Measurements from ENCODE around the gene DDX42. TPM values are rescaled to one million over a fixed set of nuclear protein-coding genes. Genes with fewer than 3 reads are reported as not detected.

DDX42 gene
- total and polyA plus RNA-seq, 9 donors, result 72.5 to 138 (median 104) TPM

DNA sequence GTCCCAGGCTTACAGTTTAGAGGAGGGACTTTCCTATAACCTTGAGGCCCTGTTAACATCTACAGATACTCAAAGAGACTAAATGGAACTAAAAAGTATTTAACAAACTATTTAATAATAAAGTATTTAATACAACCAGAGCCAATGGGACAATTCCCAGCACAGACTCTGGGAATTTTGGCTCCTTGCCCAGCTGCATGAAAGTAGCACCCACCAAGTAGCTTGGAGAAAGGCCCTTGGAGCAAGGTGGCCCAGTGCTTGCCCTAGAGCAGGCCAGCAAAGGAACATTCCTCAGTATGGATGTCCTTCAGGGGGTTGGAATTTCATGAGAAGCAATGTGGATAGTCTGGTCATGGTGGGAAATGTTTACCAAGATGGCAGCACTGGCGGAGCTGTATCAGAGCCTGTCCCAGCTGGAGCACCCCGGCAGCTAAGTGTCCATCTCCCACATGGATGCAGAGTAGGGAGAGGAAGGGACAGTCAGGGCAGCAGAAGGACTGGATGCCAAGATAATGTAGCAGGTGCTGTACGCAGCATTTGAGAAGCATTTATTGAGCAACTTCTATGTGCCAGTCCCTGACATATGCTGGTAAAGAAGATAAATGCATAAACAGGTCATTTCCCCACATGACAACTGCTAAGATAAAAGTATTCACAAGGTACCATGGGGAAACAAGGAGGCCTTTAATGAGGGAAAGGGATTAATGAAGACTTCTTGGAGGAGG lies 73.7 kb downstream of the DDX42 start:
- Histone ChIP-seq H3K27ac (no peak overlapping the region), H3K4me1 (ENCODE audit: insufficient read depth) (peaks cover 6% of the 10 kb centered on the region), H3K9me3 (no peaks in the 10 kb centered on the region), H3K27me3 (no peaks in the 10 kb centered on the region), H3K36me3 (no peaks in the 10 kb centered on the region), H3K4me3 (no peak overlapping the region)
- 61 to 96% (median 80%) methylated on average over 3 of the region's 3 CpGs for WGBS, 3 donors
- TF ChIP-seq, protein P1, sequence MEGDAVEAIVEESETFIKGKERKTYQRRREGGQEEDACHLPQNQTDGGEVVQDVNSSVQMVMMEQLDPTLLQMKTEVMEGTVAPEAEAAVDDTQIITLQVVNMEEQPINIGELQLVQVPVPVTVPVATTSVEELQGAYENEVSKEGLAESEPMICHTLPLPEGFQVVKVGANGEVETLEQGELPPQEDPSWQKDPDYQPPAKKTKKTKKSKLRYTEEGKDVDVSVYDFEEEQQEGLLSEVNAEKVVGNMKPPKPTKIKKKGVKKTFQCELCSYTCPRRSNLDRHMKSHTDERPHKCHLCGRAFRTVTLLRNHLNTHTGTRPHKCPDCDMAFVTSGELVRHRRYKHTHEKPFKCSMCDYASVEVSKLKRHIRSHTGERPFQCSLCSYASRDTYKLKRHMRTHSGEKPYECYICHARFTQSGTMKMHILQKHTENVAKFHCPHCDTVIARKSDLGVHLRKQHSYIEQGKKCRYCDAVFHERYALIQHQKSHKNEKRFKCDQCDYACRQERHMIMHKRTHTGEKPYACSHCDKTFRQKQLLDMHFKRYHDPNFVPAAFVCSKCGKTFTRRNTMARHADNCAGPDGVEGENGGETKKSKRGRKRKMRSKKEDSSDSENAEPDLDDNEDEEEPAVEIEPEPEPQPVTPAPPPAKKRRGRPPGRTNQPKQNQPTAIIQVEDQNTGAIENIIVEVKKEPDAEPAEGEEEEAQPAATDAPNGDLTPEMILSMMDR (IDR thresholded peaks at IDR 0.05), result no peak
- TF ChIP-seq EP300 (IDR thresholded peaks at IDR 0.05) (no peak), POLR2A (IDR thresholded peaks at IDR 0.05) (no peak)
- intact Hi-C loops (cut with DNase I), result no loop called here
- DNase-seq, result peak in 1 of 5 donors; percentile 33

DNA sequence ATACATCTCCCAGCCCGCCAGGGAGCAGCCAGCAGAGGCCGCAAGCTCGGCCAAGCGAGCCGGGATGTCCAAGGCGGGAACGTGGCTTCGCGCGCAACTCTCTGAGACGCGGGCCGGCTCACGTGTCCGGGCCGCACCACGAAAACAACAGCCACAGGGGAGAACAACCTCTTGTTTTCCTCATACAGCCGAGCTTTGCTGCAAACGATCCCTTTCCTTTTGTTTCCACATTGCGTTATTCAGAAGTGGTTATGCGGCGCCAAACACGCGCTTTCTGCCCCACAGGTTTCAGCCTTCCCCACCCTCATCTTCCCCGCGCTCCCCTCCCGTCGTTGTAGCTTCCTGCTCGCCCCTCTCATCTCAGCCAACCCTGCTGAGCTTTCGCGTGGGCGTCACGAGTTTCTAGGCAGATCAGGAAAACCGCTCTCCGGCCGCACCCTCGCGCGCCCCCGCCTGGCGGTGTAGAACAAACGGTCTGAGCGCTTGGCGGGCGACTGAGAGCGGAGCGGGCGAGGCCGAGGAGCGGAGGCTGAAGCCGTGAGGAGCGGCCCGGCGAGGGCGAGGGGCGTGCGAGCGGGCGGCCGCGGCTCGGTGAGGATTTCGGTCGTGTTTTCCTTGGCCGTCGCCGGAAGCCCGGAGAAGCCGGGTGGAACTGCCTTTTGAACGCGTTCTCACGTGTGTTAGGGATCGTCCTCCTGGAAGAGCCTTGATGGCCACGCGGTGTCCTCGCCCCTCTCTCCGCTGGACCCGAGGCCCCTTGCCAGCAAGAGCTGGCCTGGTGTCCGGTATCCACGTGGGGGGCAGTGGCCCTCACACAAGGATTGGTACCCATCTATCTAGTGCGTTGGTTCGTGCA lies 75.1 kb downstream of the DDX42 start:
- Histone ChIP-seq H3K9me3 (no peaks in the 10 kb centered on the region), H3K36me3 (no peaks in the 10 kb centered on the region), H3K27ac (no peak overlapping the region), H3K4me3 (peak overlapping the region; percentile 33), H3K4me1 (ENCODE audit: insufficient read depth) (peaks cover 4% of the 10 kb centered on the region), H3K27me3 (no peaks in the 10 kb centered on the region)
- peak; percentile 89 to 96 (median 91) for DNase-seq
- 9 to 20% (median 15%) methylated on average over 82 of the region's 82 CpGs for WGBS, 3 donors
- no peak for TF ChIP-seq EP300 (IDR thresholded peaks at IDR 0.05)
- TF ChIP-seq POLR2A (IDR thresholded peaks at IDR 0.05), result peak; percentile 19
- TF ChIP-seq, protein P1 (IDR thresholded peaks at IDR 0.05), result peak; percentile 44 to 83 (median 73)
- intact Hi-C loops (cut with DNase I), result no loop called here

DNA sequence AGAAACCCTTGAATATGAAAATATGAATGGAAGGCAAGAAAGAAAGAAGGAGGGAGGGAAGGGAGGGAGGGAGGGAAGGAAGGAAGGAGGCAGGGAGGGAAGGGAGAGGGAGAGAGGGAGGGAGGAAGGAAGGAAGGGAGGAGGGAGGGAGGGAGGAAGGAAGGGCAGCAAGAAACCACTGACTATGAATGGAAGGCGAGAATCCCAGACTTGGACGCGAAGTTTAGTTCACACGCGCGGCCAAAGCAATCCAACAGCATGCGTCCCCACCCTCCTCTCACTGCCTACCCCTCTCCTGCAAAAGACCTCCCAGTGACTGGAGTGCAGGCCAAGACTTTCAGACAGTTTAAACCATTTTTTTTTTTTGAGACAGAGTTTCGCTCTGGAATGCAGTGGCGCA lies 76.4 kb downstream of the DDX42 start:
- Histone ChIP-seq H3K27ac (no peak overlapping the region), H3K36me3 (no peaks in the 10 kb centered on the region), H3K9me3 (no peaks in the 10 kb centered on the region), H3K4me3 (no peak overlapping the region), H3K27me3 (no peaks in the 10 kb centered on the region), H3K4me1 (ENCODE audit: insufficient read depth) (peaks cover 4% of the 10 kb centered on the region)
- intact Hi-C loops (cut with DNase I), result no loop called here
- TF ChIP-seq, protein P1 (IDR thresholded peaks at IDR 0.05), result no peak
- DNase-seq, result no peak
- WGBS, 3 donors, result 79 to 85% (median 83%) methylated on average over 9 of the region's 9 CpGs

DNA sequence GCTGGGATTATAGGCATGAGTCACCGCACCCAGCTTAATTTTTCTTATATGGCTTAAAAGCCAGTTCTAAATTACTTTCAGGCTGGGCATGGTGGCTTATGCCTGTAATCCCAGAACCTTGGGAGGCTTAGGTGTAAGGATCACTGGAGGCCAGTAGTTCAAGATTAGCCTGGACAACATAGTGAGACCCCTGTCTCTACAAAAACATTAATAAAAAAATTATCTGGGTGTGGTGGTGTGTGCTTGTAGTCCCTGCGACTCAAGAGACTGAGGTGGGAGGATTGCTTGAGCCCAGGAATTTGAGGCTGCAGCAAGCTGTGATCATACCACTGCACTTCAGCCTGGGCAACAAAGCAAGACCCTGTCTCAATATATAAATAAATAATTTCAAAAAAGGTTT lies 79.3 kb downstream of the DDX42 start:
- Histone ChIP-seq H3K27ac (no peak overlapping the region), H3K4me3 (no peak overlapping the region), H3K27me3 (no peaks in the 10 kb centered on the region), H3K9me3 (no peaks in the 10 kb centered on the region), H3K36me3 (no peaks in the 10 kb centered on the region), H3K4me1 (ENCODE audit: insufficient read depth) (peaks cover 4% of the 10 kb centered on the region)
- TF ChIP-seq, protein P1 (IDR thresholded peaks at IDR 0.05), result no peak
- no peak for TF ChIP-seq POLR2A (IDR thresholded peaks at IDR 0.05)
- no peak for TF ChIP-seq EP300 (IDR thresholded peaks at IDR 0.05)
- intact Hi-C loops (cut with DNase I), result no loop called here
- 74 to 85% (median 79%) methylated on average over 2 of the region's 2 CpGs for WGBS, 3 donors
- no peak for DNase-seq
